GM19468 (cell line): ENCODE measurements around the gene SENP8.
"Not testable (repeated sequence)": the region's sequence is repeated elsewhere in the genome, so short reads cannot be mapped to it uniquely, and the experiment has no call there.

Source experiments
- ATAC-seq: cut with Tn5 transposase; IDR thresholded peaks from one replicate; pipeline ENCODE4 v1.9.1; 2021; ENCODE audit warnings: mild to moderate bottlenecking, moderate library complexity, moderate number of reproducible peaks; ENCODE audit not compliant: unreplicated experiment; ENCODE audit errors: extremely low read depth

Gene SENP8

DNA sequence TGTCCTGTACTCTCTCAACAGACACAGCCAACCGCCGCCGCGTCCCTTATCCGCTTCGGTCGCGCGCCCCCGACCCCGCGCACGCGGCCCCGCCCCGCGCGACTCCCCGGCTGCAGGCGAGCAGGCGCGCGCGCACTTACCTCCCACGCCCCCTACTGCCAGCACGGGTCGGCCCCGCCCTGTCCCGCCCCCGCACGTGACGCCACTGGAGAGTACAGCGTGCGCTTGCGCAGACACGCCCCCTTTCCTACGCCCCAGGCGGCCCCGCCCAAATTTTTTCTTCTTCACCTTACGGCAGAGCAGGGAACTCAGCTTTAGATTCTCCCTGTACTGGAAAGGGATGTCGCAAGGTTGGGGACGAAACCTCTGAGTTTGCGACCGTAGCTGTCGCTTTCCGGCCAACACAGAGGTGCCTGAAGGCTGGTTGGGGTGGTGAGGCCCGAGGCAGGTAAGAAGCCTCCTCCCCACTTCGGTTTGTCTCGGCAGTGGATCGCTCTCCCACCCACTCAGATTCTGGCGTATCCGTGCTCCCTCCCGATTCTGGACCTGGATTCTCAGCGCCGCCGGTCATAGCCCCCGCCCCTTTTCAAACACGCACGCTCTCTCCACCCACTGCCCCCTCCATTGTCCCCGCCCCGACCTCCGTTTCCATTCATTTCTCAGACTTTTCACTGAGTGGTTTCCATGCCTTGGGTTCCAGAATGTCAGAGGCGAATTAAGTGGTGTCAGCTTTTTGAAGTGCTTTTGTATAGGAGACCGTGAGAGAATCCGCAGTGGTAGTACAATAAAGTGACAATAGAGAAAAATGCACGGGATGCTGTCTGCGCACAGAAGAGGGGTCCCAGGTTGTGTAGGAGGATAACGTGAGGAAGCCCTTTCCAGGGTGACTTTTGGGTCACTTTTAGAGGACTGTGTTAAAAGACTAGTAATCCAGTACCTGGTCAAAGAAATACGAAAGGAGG, at the start of gene SENP8, which contains the start of gene MYO9A:
SENP8 (plus strand) TSS at position 387 of the 962 bp plus-strand sequence. CDS start 21,221 bp downstream, outside the sequence.
MYO9A (minus strand) TSS at position 134 of the 962 bp plus-strand sequence. CDS start 71,587 bp downstream, outside the sequence.
- ATAC-seq = peak; percentile 55

DNA sequence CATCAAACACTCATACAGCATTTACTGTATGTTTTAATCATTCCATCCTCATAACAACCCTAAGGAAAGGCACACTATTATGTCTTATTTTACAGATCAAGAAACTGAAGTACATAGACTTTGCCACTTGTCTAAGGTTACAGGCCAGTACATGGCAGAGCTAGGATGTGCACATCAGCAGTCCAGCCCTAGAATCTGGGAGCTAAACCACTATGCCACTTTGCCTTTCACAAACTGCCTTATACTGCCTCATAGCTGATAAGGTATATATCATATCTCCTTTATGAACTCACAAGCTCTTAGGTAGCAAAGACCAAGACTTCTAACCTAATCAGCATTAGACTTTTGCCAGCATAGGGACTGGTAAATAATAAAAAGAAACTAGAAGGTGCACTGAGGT, 49.3 kb upstream of the SENP8 start:
- no peak for ATAC-seq

DNA sequence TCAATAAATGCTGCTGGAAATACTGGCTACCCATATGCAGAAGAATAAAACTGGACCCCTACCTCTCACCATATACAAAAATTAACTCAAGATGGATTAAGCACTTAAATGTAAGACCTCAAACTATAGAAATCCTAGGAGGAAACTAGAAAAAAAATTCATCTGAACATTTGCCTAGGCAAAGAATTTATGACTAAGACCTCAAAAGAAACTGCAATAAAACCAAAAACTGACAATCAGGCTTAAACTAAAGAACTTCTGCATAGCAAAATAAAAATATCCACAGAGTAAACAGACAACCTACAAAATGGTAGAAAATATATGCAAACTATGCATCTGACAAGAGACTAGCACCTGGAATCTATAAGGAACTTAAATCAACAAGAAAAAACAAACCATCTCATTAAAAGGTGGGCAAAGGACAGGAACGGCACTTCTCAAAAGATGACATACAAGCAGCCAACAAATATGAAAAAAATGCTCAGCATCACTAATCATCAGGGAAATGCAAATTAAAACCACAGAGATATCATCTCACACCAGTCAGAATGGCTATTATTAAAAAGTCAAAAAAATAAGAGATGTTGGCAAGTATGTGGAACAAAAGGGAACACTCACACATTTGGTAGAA, 47.3 kb upstream of the SENP8 start:
- ATAC-seq = no peak

DNA sequence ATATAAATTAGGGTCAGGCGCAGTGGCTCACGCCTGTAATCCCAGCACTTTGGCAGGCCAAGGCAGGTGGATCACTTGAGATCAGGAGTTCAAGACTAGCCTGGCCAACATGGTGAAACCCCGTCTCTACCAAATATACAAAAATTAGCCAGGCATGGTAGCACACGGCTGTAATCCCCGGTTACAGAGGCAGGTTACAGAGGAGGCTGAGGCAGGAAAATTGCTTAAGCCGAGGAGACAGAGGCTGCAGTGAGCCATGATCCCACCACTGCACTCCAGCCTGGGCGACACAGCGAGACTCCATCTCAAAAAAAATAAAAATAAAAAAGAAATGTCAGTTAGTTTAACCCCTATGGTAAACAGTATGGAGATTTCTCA, 46.8 kb upstream of the SENP8 start:
- ATAC-seq = not testable (repeated sequence)

DNA sequence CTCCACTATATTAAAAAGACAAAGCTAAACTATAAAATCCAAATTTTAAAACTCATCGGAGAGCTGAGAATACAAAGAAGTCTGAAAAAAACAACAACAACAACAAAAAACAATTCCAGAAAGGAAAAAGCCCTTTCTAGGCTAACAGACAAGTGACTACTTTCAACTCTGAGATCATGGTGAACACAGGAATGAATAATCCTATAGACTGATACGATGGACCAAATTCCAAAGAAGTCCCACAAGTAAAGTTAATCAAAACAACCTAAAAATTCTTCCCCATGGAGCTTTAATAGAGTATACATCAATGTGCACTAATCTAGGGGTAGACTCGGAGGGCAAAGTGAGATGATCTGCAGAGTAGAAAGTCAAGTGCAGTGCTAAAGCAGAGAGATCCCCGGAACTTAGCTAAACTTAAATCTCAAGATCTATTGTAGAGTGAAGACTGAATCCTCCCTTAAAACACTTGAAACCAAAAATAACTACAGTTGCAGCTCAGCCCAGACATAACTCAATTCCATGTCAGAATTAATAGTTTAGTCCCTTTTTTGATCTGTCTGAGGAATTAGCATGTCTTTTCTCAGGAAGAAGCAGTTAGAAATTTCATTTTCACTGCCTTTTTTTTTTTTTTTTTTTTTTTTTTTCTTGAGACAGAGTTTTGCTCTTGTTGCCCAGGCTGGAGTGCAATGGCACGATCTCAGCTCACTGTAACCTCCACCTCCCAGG, 43.7 kb upstream of the SENP8 start:
- ATAC-seq = no peak

DNA sequence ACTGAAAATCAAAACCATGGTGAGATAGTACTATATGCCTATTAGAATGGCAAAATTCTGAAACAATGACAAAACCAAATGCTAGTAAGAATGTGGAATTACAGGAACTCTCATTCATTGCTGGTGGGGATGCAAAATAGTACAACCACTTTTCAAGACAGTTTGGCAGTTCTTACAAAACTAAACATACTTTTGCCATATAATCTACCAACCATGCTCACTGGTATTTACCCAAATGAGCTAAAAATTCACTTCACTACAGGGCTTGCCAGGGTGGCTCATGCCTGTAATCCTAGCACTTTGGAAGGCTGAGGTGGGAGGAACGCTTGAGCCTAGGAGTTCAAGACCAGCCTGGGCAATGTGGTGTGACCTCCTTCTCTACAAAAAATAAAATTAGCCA, 40.3 kb upstream of the SENP8 start:
- no peak for ATAC-seq

DNA sequence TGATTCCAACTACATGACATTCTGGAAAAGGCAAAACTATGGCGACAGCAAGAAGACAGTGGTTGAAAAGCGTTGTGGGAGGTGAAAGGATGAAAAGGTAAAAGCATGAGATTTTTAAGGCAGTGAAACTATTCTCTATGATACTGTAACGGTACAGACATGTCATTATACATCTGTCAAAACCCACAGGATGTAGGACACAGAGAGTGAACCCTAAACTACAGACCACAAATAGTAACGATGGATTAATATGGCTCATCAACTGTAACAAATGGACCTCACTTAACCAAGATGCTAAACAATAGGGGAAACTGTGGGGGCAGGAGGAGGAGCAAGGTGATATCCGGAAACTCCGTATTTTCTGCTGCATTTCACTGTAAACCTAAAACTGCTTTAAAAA, 39.3 kb upstream of the SENP8 start:
- peak; percentile 77 for ATAC-seq

DNA sequence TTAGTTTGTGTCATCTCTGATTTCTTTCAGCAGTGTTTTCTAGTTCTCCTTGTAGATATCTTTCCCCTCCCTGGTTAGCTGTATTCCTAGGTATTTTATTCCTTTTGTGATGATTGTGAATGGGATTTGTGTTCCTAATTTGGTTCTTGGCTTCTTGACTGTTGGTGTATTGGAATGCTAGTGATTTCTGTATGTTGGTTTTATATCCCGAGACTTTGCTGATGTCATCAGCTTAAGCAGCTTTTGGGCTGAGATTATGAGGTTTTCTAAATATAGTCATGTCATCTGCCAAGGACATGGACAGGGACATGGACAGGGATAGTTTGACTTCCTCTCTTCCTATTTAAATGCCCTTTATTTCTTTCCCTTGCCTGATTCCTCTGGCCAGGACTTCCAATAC, 36.0 kb upstream of the SENP8 start:
- ATAC-seq = no peak

DNA sequence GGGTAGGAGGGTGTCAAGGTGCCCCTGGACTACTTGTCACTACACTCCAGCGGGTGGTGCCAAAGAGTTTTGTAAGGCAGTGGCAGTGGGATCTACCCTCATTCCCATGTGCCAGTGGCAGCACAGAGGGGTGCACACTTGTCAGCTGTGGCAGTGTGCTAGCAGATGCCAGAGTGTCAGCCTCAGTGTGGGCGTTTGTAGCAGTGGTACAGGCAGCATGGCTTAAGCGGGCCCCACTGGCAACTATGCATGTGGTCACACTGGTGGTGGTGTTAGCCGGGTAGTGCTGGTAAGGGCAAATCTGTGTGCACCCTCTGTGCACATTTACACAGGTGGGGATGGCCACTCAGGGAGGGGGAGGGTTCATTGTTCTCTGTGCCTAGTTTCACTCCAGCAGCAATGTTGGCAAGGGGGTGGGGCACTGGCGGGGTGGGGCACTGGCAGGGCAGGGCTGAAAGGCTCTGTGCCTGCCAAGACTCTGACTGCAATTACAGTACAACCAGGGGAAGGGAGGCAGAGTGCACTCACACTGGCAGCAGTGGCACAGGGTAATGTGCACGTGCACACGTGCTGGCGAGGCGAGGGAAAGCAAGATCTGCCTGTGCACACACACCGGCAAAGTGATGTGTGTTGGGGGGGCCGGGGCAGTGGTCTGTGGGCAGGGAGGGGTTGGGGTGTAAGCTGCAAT, 32.0 kb upstream of the SENP8 start:
- no peak for ATAC-seq

DNA sequence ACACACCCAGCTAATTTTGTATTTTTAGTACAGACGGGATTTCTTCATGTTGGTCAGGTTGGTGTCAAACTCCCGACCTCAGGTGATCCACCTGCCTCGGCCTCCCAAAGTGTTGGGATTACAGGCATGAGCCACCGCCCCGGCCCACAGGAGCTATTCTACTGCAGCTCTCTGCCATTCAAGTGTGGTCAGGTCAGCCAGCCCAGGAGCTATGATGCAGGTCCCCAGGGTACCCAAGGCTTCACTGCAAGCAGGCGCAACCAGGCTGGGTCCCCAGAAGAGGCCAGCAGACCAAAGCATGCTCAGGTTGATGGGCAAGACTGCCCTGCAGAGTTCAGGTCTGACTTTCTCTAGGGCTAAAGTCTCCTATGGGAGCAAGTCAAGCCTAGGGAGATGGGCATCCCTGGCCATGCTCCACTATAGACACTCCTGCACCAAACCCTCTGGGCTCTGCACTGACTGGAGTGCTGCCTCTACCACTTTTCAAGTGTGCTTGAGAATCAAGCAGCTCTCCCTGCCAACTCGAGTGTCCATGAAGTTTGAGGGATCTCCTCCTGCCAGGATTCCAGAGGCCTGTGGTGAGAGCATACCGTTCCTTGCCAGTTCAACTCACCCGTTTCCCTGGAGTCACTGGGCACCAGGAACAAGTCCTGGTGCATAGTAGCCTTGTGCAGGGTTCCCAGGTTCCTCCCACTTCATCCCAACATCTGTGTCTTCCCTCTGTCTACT, 31.1 kb upstream of the SENP8 start:
- ATAC-seq = no peak

DNA sequence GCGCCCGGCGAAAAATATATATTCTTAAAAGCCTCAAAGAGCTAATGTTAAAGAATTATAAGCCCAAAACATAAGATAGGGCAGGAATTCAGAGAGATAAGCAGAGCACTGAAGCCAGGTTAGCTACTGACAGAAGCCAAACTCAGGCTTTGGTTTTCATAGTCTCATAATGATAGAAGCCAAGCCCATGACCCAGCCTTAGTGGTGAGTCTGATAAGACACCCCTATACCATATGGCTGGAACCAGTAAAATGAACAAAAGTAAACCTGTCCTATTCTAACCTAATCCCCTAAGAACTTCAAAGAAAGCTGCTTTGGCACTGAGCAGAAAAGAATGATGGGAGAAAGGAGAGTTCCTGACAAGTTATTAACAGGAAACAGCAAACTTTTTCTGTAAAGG, 26.2 kb upstream of the SENP8 start:
- no peak for ATAC-seq

DNA sequence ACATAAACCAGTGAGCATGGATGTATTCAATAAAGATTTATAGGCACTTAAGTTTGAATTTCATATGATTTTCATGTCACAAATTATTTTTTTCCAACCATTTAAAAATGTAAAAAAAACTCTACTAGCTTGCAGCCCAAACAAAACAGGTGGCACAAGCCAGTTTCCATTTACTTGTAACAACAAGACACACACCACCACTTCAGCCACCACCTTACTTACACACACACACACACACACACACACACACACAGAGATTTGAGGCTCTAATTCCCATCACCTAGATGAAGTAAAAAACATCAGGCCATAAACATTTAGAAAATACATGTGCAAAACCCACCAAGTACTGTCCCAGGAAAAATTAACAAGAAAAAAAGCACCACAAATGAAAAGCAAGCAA, 25.5 kb upstream of the SENP8 start:
- ATAC-seq = no peak

DNA sequence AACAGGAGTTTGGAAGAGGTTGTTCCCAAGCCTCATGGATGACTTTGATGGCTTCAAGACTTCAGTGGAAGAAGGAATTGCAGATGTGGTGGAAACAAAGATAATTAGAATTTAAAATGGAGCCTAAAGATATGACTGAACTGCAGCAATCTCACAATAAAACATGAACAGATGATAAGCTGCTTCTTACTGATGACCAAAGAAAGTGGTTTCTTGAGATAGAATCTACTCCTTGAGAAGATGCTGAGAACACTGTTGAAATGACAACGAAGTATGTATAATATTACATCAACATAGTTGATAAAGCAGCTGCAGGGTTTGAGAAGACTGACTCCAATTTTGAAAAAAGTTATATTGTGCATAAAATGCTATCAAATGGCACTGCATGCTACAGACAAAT, 21.4 kb upstream of the SENP8 start:
- ATAC-seq = no peak

DNA sequence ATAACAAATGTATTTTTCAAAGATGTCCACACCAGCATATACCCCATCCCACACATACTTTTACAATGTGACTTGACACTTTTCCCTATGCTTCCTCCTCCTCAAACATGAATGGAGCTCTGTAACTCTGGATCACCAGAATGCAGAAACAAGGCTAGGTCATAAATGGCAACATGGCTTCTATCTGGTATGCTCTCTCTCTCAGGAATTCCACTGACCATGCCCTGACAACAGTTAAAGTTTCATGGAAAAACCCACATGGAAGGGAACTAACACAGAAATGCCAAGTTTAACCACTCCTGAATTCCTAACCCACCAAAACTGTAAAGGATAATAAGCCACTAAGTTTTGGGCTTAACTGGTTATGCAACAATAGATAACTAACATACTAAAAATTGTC, 20.2 kb upstream of the SENP8 start:
- ATAC-seq = no peak

DNA sequence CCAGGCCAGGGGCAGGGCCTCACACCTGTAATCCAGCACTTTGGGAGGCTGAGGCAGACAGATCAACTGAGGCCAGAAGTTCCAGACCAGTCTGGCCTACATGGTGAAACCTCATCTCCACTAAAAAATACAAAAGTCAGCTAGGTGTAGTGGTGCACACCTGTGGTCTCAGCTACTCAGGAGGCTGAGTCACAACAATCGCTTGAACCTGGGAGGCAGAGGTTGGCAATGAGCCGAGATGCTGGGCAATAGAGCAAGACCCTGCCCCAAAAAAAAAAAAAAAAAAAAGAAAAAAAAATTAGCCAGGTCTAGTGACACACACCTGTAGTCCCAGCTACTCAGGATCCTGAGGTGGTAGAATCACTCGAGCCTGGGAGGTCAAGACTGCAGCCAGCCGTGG, 19.0 kb upstream of the SENP8 start:
- no peak for ATAC-seq

DNA sequence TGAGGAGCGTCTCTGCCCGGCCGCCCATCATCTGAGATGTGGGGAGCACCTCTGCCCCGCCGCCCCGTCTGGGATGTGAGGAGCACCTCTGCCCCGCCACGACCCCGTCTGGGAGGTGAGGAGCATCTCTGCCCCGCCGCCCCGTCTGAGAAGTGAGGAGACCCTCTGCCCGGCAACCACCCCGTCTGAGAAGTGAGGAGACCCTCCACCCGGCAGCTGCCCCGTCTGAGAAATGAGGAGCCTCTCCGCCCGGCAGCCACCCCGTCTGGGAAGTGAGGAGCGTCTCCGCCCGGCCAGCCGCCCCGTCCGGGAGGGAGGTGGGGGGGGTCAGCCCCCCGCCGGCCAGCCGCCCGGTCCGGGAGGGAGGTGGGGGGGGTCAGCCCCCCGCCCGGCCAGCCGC, 17.7 kb upstream of the SENP8 start:
- not testable (repeated sequence) for ATAC-seq

DNA sequence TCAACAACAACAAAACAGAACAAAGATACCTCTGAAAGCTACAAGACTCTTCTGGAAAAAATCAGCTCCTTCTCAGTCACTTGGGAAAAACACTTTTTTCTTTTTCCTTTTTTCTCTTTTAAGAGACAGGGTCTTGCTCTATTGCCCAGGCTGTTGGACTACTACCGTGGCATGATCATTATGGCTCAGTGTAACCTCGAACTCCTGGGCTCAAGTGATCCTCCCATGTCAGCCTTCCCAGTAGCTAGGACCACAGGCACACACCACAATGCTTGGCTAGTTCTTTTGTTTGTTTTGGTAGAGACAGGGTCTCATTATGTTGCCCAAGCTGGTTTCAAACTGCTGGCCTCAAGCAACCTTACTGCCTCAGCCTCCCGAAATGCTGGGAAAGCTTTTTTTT, 13.1 kb upstream of the SENP8 start:
- ATAC-seq = no peak

DNA sequence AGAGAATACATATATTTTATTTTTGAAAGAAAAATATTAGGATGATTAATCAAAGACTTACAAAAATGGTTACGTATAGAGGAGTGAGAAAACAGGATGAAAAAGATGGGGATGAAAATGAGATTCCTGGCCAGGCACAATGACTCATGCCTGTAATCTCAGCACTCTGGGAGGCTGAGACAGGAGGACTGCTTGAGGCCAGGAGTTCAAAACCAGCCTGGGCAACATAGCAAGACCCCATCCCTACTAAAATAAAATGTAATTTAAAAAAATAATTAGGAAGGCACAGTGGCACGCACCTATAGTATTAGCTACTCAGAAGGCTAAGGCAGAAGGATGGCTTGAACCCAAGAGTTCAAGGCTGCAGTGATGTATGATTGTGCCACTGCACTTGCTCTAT, 12.1 kb upstream of the SENP8 start:
- ATAC-seq = no peak

DNA sequence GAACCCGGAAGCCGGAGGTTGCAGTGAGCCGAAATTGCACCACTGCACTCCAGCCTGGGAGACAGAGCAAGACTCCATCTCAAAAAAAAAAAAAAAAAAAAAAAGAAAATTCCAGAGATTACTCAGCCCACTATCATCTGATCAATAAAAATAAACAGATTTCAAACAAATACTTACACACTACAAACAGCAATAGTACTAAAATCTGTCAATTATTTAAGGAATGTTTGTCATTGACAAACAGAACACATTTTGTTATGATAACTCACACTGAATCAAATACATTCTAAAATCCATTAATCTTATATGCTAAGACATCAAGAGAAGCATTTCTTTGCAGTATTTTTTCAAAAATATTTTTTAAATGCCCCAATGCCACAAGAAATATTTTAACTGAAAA, 7.8 kb upstream of the SENP8 start:
- no peak for ATAC-seq

DNA sequence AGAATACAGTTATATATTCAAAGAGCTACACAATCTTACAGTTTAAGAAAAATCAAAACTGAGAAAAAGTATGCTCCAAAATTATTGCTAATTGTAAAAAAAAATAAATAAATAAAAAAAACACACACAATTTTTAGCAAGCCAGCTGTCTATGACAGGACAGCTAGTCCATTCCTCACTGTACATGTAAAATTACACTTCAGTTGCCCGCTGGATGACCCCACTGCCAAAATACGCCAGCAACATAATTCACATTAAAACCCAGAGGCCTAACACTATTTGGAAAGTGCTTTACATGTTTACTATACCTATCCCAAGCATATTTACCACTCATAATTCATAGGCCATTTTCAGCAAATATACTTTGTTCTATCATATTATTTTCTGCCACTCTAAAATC, 6.1 kb upstream of the SENP8 start:
- no peak for ATAC-seq
